ENCODE results near the gene ALPK1. TPM values are rescaled to one million over a fixed set of nuclear protein-coding genes. Genes with fewer than 3 reads are reported as not detected.

ALPK1 gene
- total and polyA plus RNA-seq, 2 donors = 11.8 to 34.0 TPM

DNA sequence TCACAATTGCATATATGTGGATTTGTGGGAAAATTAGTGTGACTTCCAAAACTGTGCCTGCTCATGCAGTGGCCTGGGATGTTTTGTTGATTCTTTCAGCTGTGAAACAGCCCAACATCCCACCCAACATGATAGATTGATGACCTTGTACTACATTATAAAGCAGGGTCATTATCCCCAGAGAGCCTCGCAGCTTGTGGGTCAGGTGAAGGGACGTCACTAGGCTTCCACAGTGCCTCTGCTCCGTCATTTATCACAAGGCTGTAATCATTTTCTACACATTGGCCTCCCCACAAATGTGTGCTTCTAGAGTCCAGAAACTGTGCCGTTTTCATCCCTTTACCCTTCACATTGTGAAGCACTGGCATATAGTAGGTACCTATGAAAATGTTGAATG is 31.6 kb downstream of the ALPK1 start:
- H3K4me1 ChIP-seq (ENCODE audit: insufficient read depth) = no peaks in the 10 kb centered on the region
- no peak overlapping the region for H3K27ac ChIP-seq (ENCODE audit: low read depth)
- DNase-seq (ENCODE audit: extremely low spot score) = no peak
- 90% methylated on average over 4 of the region's 4 CpGs for WGBS
- H3K4me3 ChIP-seq (ENCODE audit: low read depth, low read length) = no peak overlapping the region
- H3K36me3 ChIP-seq (ENCODE audit: insufficient read depth) = no peaks in the 10 kb centered on the region

DNA sequence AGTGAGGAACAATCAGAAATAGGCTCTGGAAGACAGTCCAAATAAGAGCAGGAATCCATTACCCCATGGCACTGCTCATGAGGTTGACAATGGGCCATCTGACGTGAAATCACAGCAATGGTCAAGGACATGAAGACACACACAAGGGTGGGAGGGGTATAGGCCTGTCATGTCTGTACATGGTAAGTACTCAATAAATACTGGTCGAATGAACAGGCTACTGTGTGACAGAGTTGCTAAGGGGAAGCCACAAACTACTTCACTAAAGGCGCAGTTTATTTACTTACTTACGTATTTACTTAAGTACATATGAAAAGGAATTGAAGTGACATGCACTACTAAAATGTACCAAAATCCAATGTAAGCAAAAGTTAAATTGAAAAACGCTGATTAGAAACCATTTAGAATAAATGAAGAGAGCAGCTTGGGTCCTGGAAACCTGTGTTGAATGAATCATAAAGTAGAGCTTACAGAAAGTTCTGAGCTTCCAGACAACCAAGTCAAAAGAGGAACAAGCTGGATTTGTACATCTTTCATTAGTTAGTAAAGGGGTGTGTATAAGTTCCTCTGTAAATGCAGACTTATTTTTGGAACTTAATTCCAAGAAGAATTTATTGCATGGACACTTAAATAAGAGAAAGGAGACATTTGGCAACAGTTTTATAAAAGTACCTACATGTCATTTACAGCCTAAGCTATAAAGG is 32.7 kb downstream of the ALPK1 start:
- Histone ChIP-seq H3K4me3 (ENCODE audit: low read depth, low read length) (no peak overlapping the region), H3K4me1 (ENCODE audit: insufficient read depth) (no peaks in the 10 kb centered on the region), H3K27ac (ENCODE audit: low read depth) (no peak overlapping the region), H3K36me3 (ENCODE audit: insufficient read depth) (no peaks in the 10 kb centered on the region)
- 87% methylated on average over 5 of the region's 5 CpGs for WGBS
- DNase-seq (ENCODE audit: extremely low spot score) = no peak

DNA sequence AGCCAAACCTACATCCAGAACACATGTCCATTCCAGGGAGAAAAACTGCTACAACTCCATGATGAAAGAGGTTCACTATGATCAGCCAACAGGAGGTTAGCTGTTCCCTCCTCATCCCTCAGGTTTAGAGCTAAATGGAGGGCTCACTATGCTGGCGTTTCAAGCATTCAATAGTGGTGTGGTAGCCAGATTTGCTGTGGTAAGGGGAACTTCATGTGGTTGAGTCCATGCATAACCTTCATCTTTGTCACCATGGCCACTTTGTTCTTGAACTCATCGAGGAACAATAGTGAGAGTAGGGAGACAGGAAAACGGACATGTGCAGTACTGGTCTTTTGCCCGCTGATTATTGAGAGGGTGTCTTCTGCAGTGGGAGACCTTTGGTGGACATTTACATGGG is 33.8 kb downstream of the ALPK1 start:
- 92% methylated on average over 4 of the region's 4 CpGs for WGBS
- H3K36me3 ChIP-seq (ENCODE audit: insufficient read depth) = no peaks in the 10 kb centered on the region
- H3K4me1 ChIP-seq (ENCODE audit: insufficient read depth) = no peaks in the 10 kb centered on the region
- H3K4me3 ChIP-seq (ENCODE audit: low read depth, low read length) = no peak overlapping the region
- DNase-seq (ENCODE audit: extremely low spot score) = no peak
- H3K27ac ChIP-seq (ENCODE audit: low read depth) = no peak overlapping the region

DNA sequence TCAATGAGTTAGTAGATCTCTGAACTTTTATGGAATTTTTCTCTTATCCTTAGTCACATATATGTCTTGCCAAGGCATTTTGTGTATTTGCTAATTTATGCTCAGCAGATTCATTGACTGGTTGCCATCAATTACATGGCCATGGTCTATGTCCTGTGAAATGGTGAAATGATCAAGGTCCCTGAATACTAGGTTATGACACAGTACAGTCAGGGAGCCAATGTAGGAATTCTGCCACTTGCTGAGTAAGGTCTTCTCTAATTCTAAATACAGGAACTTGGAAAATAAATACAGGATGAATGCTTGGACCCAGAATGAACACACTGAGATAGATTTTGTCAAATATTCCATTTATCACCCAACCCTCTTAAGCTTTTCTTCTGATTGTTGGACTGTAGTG is 35.2 kb downstream of the ALPK1 start:
- Histone ChIP-seq H3K4me1 (ENCODE audit: insufficient read depth) (no peaks in the 10 kb centered on the region), H3K36me3 (ENCODE audit: insufficient read depth) (no peaks in the 10 kb centered on the region), H3K27ac (ENCODE audit: low read depth) (no peak overlapping the region), H3K4me3 (ENCODE audit: low read depth, low read length) (no peak overlapping the region)
- no peak for DNase-seq (ENCODE audit: extremely low spot score)

DNA sequence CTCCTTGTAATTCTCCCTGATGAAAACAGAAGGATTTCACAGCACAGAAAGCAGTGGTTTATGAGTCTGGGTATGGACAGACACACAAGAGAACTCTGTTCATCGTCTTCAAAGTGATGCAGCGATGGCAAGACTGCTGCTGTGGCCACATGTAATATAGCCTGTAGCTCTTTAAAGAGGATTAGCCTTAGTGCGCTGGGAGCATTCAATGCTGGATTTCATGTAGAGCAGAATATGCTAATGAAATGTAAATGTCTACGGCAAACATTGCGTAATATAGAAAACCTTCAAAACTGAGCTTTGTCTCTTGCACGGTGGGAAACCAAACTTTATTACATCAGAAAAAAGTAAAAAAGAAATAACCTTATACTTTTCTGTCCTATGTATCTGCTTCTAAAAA is 42.9 kb downstream of the ALPK1 start:
- H3K4me1 ChIP-seq (ENCODE audit: insufficient read depth) = no peaks in the 10 kb centered on the region
- no peak overlapping the region for H3K27ac ChIP-seq (ENCODE audit: low read depth)
- no peak overlapping the region for H3K4me3 ChIP-seq (ENCODE audit: low read depth, low read length)
- DNase-seq (ENCODE audit: extremely low spot score) = no peak
- 78% methylated on average over 6 of the region's 6 CpGs for WGBS
- H3K36me3 ChIP-seq (ENCODE audit: insufficient read depth) = no peaks in the 10 kb centered on the region

DNA sequence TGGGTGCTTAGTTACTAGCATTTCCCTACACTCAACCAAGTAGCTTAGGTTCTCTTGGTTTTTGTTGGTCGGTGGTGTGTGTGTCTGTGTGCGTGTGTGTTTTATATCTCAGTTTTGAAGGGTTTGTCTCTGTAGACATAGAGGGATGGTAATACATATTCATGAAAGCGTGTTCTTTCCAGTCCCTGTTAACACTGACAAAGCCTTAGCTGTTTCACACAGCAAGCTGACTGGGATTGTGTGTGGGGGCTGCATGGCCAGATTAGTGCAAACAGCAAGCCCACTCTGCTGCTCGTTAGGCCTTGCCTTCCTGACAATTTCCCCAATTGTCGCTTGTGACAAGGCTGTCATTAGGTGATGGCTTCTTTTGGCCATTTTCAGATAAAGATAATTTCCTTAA is 43.9 kb downstream of the ALPK1 start:
- Histone ChIP-seq H3K36me3 (ENCODE audit: insufficient read depth) (no peaks in the 10 kb centered on the region), H3K27ac (ENCODE audit: low read depth) (no peak overlapping the region), H3K4me1 (ENCODE audit: insufficient read depth) (no peaks in the 10 kb centered on the region), H3K4me3 (ENCODE audit: low read depth, low read length) (no peak overlapping the region)
- 85% methylated on average over 5 of the region's 5 CpGs for WGBS
- no peak for DNase-seq (ENCODE audit: extremely low spot score)

DNA sequence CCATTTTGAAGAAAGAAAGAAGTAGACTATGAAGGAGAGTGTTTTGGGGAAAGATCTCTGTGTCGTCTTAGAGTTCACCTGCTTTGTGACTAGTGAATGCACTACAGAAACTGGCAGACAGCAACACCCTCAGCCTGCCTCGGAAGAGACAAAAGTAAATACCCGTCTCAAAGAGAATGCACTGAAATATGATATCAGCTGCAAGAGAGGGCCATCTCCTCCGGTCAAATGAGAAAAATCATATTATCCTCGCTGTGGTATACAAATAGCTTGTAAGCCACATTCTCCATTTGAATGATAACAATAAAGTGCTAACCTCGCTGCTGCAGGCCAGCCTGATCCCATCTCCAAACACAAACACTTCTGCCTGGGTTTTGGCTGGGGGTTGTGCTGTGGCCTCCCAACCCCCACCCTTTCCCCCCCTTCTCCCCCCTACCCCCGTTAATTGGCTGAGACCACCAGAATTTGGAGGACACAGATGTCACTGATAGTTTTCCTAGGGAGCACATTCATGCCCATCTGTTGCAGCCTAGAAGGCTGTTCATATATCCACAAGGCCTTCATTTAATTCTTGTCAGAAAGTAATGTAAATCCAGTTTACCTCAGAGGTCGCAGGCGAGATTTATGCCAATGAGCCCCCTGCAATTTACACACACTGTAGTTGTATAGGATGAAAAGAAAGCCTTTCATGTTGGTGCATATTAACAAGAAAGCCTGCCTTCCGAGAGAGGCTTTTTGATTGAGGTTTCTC is 46.3 kb downstream of the ALPK1 start:
- WGBS = 65% methylated on average over 10 of the region's 10 CpGs
- no peaks in the 10 kb centered on the region for H3K4me1 ChIP-seq (ENCODE audit: insufficient read depth)
- H3K27ac ChIP-seq (ENCODE audit: low read depth) = no peak overlapping the region
- no peak overlapping the region for H3K4me3 ChIP-seq (ENCODE audit: low read depth, low read length)
- DNase-seq (ENCODE audit: extremely low spot score) = no peak
- H3K36me3 ChIP-seq (ENCODE audit: insufficient read depth) = no peaks in the 10 kb centered on the region

DNA sequence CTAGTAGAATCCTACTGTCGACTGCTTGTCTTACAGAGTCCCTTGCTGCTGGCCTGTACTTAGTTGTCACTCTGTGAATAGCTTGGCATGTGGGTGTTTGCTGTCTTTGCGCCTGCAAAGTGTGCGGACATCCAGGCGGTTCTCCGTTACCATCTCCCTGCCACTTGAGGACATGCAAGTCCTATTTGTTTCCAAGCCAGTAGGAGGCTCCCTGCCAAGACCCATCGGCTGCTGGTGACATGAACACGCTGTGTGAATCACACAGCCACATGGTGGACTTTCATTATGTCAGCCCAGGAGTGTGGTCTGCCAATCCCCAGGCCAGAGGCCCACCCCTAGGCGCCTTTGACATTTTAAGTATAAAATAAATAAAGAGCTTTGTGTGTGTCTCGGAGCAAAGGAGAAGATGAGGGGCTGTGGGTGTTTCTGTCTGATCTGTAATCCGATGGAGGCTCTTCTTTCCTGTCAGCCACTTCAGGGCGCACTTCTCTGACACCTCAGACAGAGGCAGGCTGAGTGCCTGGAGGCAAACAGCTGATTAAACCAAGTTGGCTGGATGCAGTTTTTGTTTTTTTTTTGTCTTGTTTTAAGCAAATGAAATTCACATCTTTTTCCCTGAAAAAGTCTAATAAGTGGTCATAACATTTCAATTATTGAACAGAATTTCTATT is 51.5 kb downstream of the ALPK1 start:
- Histone ChIP-seq H3K4me1 (ENCODE audit: insufficient read depth) (no peaks in the 10 kb centered on the region), H3K36me3 (ENCODE audit: insufficient read depth) (no peaks in the 10 kb centered on the region), H3K27ac (ENCODE audit: low read depth) (no peak overlapping the region), H3K4me3 (ENCODE audit: low read depth, low read length) (no peak overlapping the region)
- 26% methylated on average over 11 of the region's 11 CpGs for WGBS
- DNase-seq (ENCODE audit: extremely low spot score) = no peak

DNA sequence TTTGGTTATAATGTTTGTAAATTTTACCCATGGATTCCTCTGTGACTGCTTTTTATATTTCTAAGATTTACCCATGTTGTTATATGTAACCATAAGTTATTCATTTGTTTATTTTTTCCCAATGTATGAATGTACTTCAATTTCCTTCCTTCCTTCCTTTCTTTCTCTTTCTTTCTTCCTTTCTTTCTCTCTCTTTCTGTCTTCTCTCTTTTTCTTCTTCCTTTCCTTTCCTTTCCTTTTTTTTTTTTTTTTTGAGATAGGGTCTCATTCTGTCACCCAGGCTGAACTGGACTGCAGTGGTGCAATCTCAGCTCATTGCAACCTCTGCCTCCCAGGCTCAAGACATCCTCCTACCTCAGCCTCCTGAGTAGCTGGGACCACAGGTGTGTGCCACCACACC is 55.6 kb downstream of the ALPK1 start:
- Histone ChIP-seq H3K36me3 (ENCODE audit: insufficient read depth) (no peaks in the 10 kb centered on the region), H3K27ac (ENCODE audit: low read depth) (no peak overlapping the region)

DNA sequence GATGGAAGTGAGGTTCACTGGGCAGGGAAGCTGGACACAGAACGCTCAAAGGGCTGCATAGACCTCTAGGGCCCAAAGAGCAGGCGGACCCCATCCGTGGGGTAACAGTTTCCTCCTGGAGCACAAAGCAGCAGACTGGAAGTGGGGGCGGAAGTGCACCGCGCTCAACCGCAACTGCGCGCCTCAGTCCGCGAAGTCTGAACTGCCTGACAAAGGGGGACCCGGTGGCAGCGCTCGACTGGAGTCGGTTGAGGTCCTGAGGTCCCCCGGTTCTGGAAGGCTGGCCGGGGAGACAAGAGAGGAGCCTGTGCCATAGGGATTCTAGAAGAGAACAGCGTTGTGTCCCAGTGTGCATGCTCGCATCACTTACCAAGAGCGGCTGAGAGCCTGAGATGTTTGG is 58.5 kb downstream of the ALPK1 start:
- no peak overlapping the region for H3K27ac ChIP-seq (ENCODE audit: low read depth)
- H3K4me1 ChIP-seq (ENCODE audit: insufficient read depth) = no peaks in the 10 kb centered on the region
- DNase-seq (ENCODE audit: extremely low spot score) = no peak
- no peak overlapping the region for H3K4me3 ChIP-seq (ENCODE audit: low read depth, low read length)
- no peaks in the 10 kb centered on the region for H3K36me3 ChIP-seq (ENCODE audit: insufficient read depth)
- whole genome bisulfite sequencing = 96% methylated on average over 20 of the region's 20 CpGs

More for the DNA sequence above, 55.6 kb downstream of the ALPK1 start:
- H3K4me1 ChIP-seq (ENCODE audit: insufficient read depth) = no peaks in the 10 kb centered on the region
- H3K4me3 ChIP-seq (ENCODE audit: low read depth, low read length) = no peak overlapping the region
- no peak for DNase-seq (ENCODE audit: extremely low spot score)

DNA sequence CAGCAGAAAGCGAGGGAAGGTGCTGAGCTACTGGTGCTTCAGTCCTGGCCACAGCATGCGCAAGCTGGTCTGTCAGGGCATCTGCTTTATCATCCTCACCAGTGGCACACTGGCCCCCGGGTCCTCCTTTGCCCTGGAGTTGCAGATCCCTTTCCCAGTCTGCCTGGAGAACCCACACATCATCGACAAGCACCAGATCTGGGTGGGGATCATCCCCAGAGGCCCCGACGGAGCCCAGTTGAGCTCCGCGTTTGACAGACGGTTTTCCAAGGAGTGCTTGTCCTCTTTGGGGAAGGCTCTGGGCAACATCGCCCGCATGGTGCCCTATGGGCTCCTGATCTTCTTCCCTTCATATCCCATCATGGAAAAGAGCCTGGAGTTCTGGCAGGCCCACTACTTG is 60.3 kb downstream of the ALPK1 start:
- Histone ChIP-seq H3K4me3 (ENCODE audit: low read depth, low read length) (no peak overlapping the region), H3K36me3 (ENCODE audit: insufficient read depth) (no peaks in the 10 kb centered on the region), H3K4me1 (ENCODE audit: insufficient read depth) (no peaks in the 10 kb centered on the region), H3K27ac (ENCODE audit: low read depth) (no peak overlapping the region)
- no peak for DNase-seq (ENCODE audit: extremely low spot score)
- WGBS = 97% methylated on average over 11 of the region's 11 CpGs

DNA sequence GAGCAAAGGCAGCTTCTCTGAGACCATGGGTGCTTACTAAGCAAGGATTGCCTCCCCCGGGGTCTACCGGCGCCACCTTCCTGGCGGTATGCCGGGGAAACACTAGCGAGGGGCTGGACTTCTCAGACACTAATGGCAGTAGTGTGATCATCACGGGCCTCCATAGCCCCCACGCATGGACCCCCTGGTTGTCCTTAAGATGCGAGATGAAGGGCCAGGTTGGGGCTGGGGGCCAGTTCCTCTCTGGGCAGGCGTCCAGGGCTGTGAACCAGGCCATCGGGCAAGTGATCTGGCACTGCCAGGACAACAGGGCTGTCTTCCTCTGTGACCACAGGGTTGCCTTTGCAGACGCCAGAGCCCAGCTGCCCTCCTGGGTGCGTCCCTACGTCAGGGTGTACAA is 60.7 kb downstream of the ALPK1 start:
- Histone ChIP-seq H3K27ac (ENCODE audit: low read depth) (no peak overlapping the region), H3K36me3 (ENCODE audit: insufficient read depth) (no peaks in the 10 kb centered on the region), H3K4me1 (ENCODE audit: insufficient read depth) (no peaks in the 10 kb centered on the region), H3K4me3 (ENCODE audit: low read depth, low read length) (no peak overlapping the region)
- no peak for DNase-seq (ENCODE audit: extremely low spot score)
- WGBS = 89% methylated on average over 14 of the region's 14 CpGs

DNA sequence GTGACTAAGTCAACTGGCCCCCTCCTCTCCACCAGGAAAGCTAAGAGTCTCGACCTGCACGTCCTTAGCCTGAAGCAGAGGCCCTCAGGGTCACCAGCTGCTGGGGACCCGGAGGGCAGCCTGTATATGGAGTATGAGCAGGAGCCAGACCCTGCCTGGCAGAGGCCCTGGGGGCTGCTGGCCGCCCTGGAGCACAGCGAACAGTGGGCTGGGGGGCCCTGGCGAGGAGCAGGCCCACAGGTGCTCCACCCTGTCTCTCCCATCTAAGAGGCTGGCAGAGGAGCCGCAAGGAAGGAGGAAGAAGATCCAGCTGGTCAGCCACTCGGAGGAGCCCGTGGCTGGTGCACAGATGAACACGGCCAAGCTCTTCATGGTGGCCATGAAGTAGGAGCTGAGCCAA is 61.2 kb downstream of the ALPK1 start:
- Histone ChIP-seq H3K4me1 (ENCODE audit: insufficient read depth) (no peaks in the 10 kb centered on the region), H3K27ac (ENCODE audit: low read depth) (no peak overlapping the region), H3K36me3 (ENCODE audit: insufficient read depth) (no peaks in the 10 kb centered on the region), H3K4me3 (ENCODE audit: low read depth, low read length) (no peak overlapping the region)
- DNase-seq (ENCODE audit: extremely low spot score) = no peak
- 93% methylated on average over 10 of the region's 10 CpGs for WGBS

Data from urinary bladder (tissue), 4 donors.